CD4-positive, alpha-beta T cell treated with Interleukin-4 for 4 hours (primary cell): ENCODE data around the gene SLC25A12.
"Not testable (repeated sequence)": the region's sequence is repeated elsewhere in the genome, so short reads cannot be mapped to it uniquely, and the experiment has no call there.

Experiments used
- DNase-seq: peaks from one replicate; pipeline ENCODE4 v3.0.0-alpha.2; 2020

The SLC25A12 gene

GRCh38 chr2:171893824-171894611 is at the start of gene SLC25A12:
Gene SLC25A12, minus strand, starts transcription at chr2:171894244. Its CDS starts 30 bp downstream, at chr2:171894214.
- peak; percentile 67 for DNase-seq

GRCh38 chr2:171941316-171941699 is 47.3 kb upstream of the SLC25A12 start:
- DNase-seq = no peak

GRCh38 chr2:171939743-171940071 is 45.7 kb upstream of the SLC25A12 start:
- DNase-seq = no peak

GRCh38 chr2:171939058-171939742 is 45.2 kb upstream of the SLC25A12 start:
- no peak for DNase-seq

- DNase-seq = no peak
These were observed 36.3 kb upstream of the SLC25A12 start for GRCh38 chr2:171930385-171930784.

- no peak for DNase-seq
These were observed 30.3 kb upstream of the SLC25A12 start for GRCh38 chr2:171924170-171924942.

- no peak for DNase-seq
These were observed 29.2 kb upstream of the SLC25A12 start for GRCh38 chr2:171923206-171923605.

GRCh38 chr2:171922230-171923022 is 28.4 kb upstream of the SLC25A12 start, which contains the start of gene HAT1:
Gene HAT1, plus strand, starts transcription at chr2:171922461. Its CDS starts 40 bp downstream, at chr2:171922501.
- peak; percentile 96 for DNase-seq

- DNase-seq = no peak
These were observed 27.9 kb upstream of the SLC25A12 start for GRCh38 chr2:171921970-171922229.

GRCh38 chr2:171919453-171919852 is 25.4 kb upstream of the SLC25A12 start:
- no peak for DNase-seq

- no peak for DNase-seq
These were observed 19.5 kb upstream of the SLC25A12 start for GRCh38 chr2:171913517-171913916.

- DNase-seq = no peak
These were observed 16.4 kb upstream of the SLC25A12 start for GRCh38 chr2:171910494-171910893.

- no peak for DNase-seq
These were observed 15.2 kb upstream of the SLC25A12 start for GRCh38 chr2:171909266-171909665.

- DNase-seq = no peak
These were observed 14.2 kb upstream of the SLC25A12 start for GRCh38 chr2:171908235-171908634.

GRCh38 chr2:171902840-171903420 is 8.9 kb upstream of the SLC25A12 start:
- no peak for DNase-seq

- DNase-seq = not testable (repeated sequence)
These were observed 5.7 kb upstream of the SLC25A12 start for GRCh38 chr2:171899623-171900282.

GRCh38 chr2:171895786-171896185 is 1.7 kb upstream of the SLC25A12 start:
- no peak for DNase-seq

GRCh38 chr2:171894612-171894947 is 536 bp upstream of the SLC25A12 start:
- no peak for DNase-seq

GRCh38 chr2:171893196-171893823 is 734 bp downstream of the SLC25A12 start:
- DNase-seq = no peak

GRCh38 chr2:171889808-171890207 is 4.2 kb downstream of the SLC25A12 start:
- no peak for DNase-seq

- DNase-seq = no peak
These were observed 4.7 kb downstream of the SLC25A12 start for GRCh38 chr2:171889333-171889732.
